ENCODE measurements around the gene SLC1A4.

The SLC1A4 gene

GRCh38 chr2:65071499-65072180 is 82.4 kb downstream of the SLC1A4 start:
- H3K27ac ChIP-seq (replicated peaks) = no peak overlapping the region
- no peak for DNase-seq (ENCODE audit: low read depth in 1 of 2, low spot score in 1 of 2)
- no peak overlapping the region for H3K4me3 ChIP-seq (replicated peaks; ENCODE audit: insufficient read depth, low read length)
- H3K27me3 ChIP-seq (ENCODE audit: insufficient read depth, poor library complexity, severe bottlenecking) = no peaks in the 10 kb centered on the region
- TF ChIP-seq CTCF (IDR thresholded peaks at IDR 0.05; ENCODE audit: insufficient read depth, low read length) (no peak), REST (IDR thresholded peaks at IDR 0.05; ENCODE audit: insufficient replicate concordance, low read depth) (no peak), SPI1 (IDR thresholded peaks at IDR 0.05; ENCODE audit: borderline replicate concordance, low read depth) (no peak), GABPA (IDR thresholded peaks at IDR 0.05; ENCODE audit: low read depth) (no peak), POLR2AphosphoS5 (IDR thresholded peaks at IDR 0.05; ENCODE audit: low read depth) (no peak)

GRCh38 chr2:65072181-65072970 is 83.2 kb downstream of the SLC1A4 start:
- Histone ChIP-seq H3K27ac (replicated peaks) (no peak overlapping the region), H3K4me3 (replicated peaks; ENCODE audit: insufficient read depth, low read length) (no peak overlapping the region), H3K27me3 (ENCODE audit: insufficient read depth, poor library complexity, severe bottlenecking) (no peaks in the 10 kb centered on the region)
- TF ChIP-seq REST (IDR thresholded peaks at IDR 0.05; ENCODE audit: insufficient replicate concordance, low read depth) (no peak), POLR2AphosphoS5 (IDR thresholded peaks at IDR 0.05; ENCODE audit: low read depth) (no peak), CTCF (IDR thresholded peaks at IDR 0.05; ENCODE audit: insufficient read depth, low read length) (no peak), SPI1 (IDR thresholded peaks at IDR 0.05; ENCODE audit: borderline replicate concordance, low read depth) (peak; percentile 31; the same call in 1 of the 2 replicates), GABPA (IDR thresholded peaks at IDR 0.05; ENCODE audit: low read depth) (no peak)
- no peak for DNase-seq (ENCODE audit: low read depth in 1 of 2, low spot score in 1 of 2)
